ENCODE data around the gene C1orf174. TPM values are rescaled to one million over a fixed set of nuclear protein-coding genes. Genes with fewer than 3 reads are reported as not detected.
A peak's percentile ranks its signal among the peaks of the same experiment; 100 is the strongest.

C1orf174 gene
- total RNA-seq = 10 to 100 TPM in 6 of 9 donors, 1 to 10 TPM in 3; 8.7 to 16.4 (median 11.3) TPM
- 10 to 100 TPM in 1 of 2 donors, 1 to 10 TPM in 1; 7.9 to 15.5 TPM for polyA plus RNA-seq
- long read RNA-seq, donor 1, transcript C1orf174-201 (4 exons, 1,666 nt) = major isoform, 19 of 25 reads
- long read RNA-seq, donor 1, partial matches to known transcripts = 4 of 25 reads
- long read RNA-seq, donor 1, other reads (novel, unspliced or antisense) = 2 of 25 reads
- long read RNA-seq, donor 2, transcript C1orf174-201 (4 exons, 1,666 nt) = major isoform, 84 of 92 reads
- long read RNA-seq, donor 2, partial matches to known transcripts = 1 of 92 reads
- long read RNA-seq, donor 2, other reads (novel, unspliced or antisense) = 7 of 92 reads
- long read RNA-seq, donor 3, transcript C1orf174-201 (4 exons, 1,666 nt) = major isoform, 11 of 15 reads
- long read RNA-seq, donor 3, partial matches to known transcripts = 2 of 15 reads
- long read RNA-seq, donor 3, other reads (novel, unspliced or antisense) = 2 of 15 reads

DNA sequence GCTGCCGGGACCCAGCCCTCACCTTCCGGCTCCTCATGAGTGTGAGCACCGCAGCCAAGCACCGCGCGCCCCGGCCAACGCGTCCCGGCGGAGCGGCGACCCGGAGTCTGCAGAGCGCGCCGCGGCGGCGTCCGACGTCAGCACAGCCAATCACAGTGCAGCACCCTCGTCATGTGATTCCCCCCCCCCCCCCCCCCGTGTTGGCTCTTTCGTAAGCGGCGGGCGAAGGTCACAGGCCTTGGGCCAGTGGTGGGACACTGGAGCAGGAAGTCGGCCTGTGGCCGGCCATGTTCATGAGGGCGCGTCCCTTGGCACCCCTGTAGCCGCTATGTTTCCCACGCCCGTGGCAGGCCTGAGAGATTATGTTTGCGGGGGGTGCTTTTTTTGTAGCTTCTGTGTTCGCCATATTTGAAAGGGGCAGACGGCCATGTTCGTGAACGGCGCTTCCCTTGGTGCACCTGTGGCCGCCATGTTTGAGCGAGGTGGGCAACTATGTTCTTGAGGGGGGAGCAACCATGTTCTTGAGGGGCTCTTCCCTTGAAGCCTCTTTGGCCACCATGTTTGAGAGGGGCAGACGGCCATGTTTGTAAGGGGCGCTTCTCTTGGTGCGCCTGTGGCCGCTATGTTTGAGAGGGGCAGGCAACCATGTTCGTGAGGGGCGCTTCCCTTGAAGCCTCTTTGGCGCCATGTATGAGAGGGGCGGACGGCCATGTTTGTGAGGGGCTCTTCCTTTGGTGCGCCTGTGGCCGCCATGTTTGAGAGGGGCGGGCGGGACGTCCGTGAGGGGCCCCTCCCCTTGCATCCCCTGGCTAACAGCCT lies at the start of gene C1orf174:
Gene C1orf174 (minus strand): TSS at position 123 of the 819 bp plus-strand sequence. CDS start 86 bp downstream, at position 37.
- Histone ChIP-seq H3K4me3 (peak within 1 kb of the TSS; percentile 62 to 98 (median 88)), H3K36me3 (peaks cover 0 to 4% (median 0%) of the 10 kb centered on the region in 9 donors), H3K4me1 (peaks cover 0 to 15% (median 8%) of the 10 kb centered on the region in 12 donors), H3K9me3 (peaks cover 0 to 28% (median 11%) of the 10 kb centered on the region in 12 donors), H3K27ac (peak within 1 kb of the TSS; percentile 93 to 100 (median 98)), H3K27me3 (no peaks in the 10 kb centered on the region)
- peak; percentile 91 to 93 (median 92) for ATAC-seq
- intact Hi-C loops (cut with DNase I) = loop anchor here in 2 of 10 donors (2.0 to 10.0 kb wide), 3 partner anchors 44 to 1844 kb away; partner anchors contain the start of genes CEP104 (in 1 of the 2), DFFB (in 1 of the 2) and FAAP20 (in 1 of the 2)
- WGBS, 4 donors = 0 to 1% (median 1%) methylated on average over 22 to 58 of the region's 58 CpGs
- DNase-seq = peak; percentile 96 to 97 (median 97)
- TF ChIP-seq, protein P1, sequence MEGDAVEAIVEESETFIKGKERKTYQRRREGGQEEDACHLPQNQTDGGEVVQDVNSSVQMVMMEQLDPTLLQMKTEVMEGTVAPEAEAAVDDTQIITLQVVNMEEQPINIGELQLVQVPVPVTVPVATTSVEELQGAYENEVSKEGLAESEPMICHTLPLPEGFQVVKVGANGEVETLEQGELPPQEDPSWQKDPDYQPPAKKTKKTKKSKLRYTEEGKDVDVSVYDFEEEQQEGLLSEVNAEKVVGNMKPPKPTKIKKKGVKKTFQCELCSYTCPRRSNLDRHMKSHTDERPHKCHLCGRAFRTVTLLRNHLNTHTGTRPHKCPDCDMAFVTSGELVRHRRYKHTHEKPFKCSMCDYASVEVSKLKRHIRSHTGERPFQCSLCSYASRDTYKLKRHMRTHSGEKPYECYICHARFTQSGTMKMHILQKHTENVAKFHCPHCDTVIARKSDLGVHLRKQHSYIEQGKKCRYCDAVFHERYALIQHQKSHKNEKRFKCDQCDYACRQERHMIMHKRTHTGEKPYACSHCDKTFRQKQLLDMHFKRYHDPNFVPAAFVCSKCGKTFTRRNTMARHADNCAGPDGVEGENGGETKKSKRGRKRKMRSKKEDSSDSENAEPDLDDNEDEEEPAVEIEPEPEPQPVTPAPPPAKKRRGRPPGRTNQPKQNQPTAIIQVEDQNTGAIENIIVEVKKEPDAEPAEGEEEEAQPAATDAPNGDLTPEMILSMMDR (IDR thresholded peaks at IDR 0.05) = peak in 1 of 12 donors; percentile 6
- peak in 1 of 2 donors; percentile 50 for TF ChIP-seq POLR2A (IDR thresholded peaks at IDR 0.05)

DNA sequence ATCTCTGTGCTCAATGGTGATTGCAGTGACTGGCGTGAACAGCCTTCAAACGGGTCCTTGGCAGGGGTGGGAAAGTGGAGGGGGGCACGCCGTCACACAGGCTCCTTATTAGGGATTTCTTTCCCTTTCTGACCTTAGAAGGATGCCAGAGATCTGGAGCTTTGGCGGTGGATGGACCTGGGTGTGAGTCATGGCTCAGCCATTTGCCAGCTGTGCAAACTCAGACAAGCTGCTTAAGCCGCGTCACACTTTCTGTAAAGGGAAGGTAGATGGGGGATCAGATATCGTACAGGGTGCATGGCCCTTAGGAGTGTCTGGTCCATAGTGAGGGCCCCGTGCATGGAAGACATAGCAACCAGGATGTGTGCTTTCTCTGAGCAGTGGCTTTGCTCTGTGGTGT lies 48.3 kb upstream of the C1orf174 start:
- intact Hi-C loops (cut with DNase I) = no loop called here
- Histone ChIP-seq H3K4me1 (no peaks in the 10 kb centered on the region), H3K27ac (no peak overlapping the region), H3K4me3 (no peak overlapping the region), H3K36me3 (no peaks in the 10 kb centered on the region), H3K9me3 (peaks cover 0 to 5% (median 0%) of the 10 kb centered on the region in 12 donors), H3K27me3 (peaks cover 0 to 81% (median 9%) of the 10 kb centered on the region in 9 donors)
- no peak for DNase-seq
- ATAC-seq = no peak
- no peak for TF ChIP-seq POLR2A (IDR thresholded peaks at IDR 0.05)
- TF ChIP-seq, protein P1 (IDR thresholded peaks at IDR 0.05) = no peak
- 73 to 86% (median 82%) methylated on average over 6 to 9 of the region's 9 CpGs for WGBS, 4 donors

DNA sequence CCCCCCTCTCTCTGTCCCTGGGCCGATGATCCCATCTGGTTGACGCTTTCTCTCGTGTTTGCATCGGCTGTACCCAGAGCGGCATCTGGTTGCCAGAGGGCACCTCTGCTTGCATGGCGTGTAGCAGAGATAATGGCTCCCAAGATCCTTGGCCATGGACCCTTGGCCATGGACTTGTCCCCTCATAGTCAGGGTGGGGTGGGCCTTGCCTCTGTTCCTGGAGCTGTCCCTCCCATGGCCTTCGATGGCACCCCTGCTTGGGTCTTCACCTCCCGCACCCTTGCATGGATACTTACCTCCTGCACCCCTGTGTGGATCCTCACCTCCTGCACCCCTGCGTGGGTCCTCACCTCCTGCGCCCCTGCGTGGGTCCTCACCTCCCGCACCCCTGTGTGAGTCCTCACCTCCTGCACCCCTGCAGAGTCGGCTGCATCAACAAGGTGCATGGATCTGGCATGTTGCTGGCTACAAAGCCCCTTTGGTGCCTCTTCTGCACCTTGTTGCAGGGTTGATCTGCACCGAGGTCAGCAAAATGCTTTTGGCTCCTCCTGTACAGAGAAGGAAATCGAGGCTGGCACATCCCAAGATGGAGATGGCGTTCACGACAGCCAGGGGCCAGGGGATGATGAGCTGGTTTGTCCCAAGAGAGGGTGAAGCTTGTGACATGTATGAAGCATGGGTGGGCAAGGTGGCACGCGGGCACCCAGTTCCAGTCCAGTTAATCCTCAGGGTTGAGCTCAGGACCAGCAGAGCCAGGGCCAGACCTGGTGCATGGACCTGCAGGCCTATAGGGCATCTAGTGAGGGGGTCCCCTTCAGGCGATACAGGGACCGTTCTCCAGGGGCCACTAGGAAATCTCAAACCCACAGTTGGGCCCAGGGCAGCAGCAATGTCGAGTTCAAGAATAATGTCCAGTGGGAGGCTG lies 46.1 kb upstream of the C1orf174 start:
- H3K27me3 ChIP-seq = peaks cover 0 to 66% (median 9%) of the 10 kb centered on the region in 9 donors
- TF ChIP-seq, protein P1 (IDR thresholded peaks at IDR 0.05) = no peak
- no peak for TF ChIP-seq POLR2A (IDR thresholded peaks at IDR 0.05)
- H3K9me3 ChIP-seq = peaks cover 0 to 5% (median 0%) of the 10 kb centered on the region in 12 donors
- H3K4me1 ChIP-seq = no peaks in the 10 kb centered on the region
- no peak for ATAC-seq
- H3K4me3 ChIP-seq = no peak overlapping the region
- WGBS, 4 donors = 79 to 84% (median 80%) methylated on average over 18 to 22 of the region's 22 CpGs
- no peaks in the 10 kb centered on the region for H3K36me3 ChIP-seq
- DNase-seq = no peak
- H3K27ac ChIP-seq = no peak overlapping the region
- intact Hi-C loops (cut with DNase I) = no loop called here

Measured in heart left ventricle (tissue), 16 donors.